SK-N-SH (cell line): Measurements from ENCODE around the gene SPTLC1. TPM values are rescaled to one million over a fixed set of nuclear protein-coding genes. Genes with fewer than 3 reads are reported as not detected.
"Not testable (repeated sequence)": the region's sequence is repeated elsewhere in the genome, so short reads cannot be mapped to it uniquely, and the experiment has no call there.

ENCODE experiments used
- CTCF ChIA-PET: fragments of 300-600, 350-600 bp; formaldehyde crosslinking; extraction: SDS; loops from one replicate; lab custom pipeline; 2021; lab: Yijun Ruan, JAX
- POLR2A ChIA-PET: fragments of 350-600 bp; sonication (Branson Sonifier 250); formaldehyde crosslinking; extraction: SDS; loops from one replicate; lab custom pipeline; 2020; ENCODE audit warnings: antibody characterized with exemption, inconsistent platforms; lab: Yijun Ruan, JAX
- DNase-seq: peaks from one replicate; pipeline ENCODE4 v3.0.0; 2012
- H2AFZ ChIP-seq: fragments of 200-600 bp; sonication (generic); 2 replicates; pipeline ENCODE4 v1.8.1; 2016; ENCODE audit warnings: antibody characterized with exemption, mild to moderate bottlenecking, low read depth
- H3F3A ChIP-seq: fragments of 200-600 bp; sonication (generic); replicated peaks from 2 replicates; pipeline ENCODE3; 2016; ENCODE audit warnings: antibody characterized with exemption, mild to moderate bottlenecking; ENCODE audit not compliant: insufficient read depth
- H3K27ac ChIP-seq, 2 experiments: fragments of 200-500 bp in 1 of 2; fragments of 200-600 bp in 1 of 2; sonication (Bioruptor generic) in 1 of 2; sonication (generic), shearing (Covaris generic) in 1 of 2; 2 replicates each; pipeline versions ENCODE4 v1.5.1 to v1.6.1; 2014 to 2016; ENCODE audit warnings: low read depth in 2 of 2, inconsistent platforms in 1 of 2, low read length in 1 of 2, mild to moderate bottlenecking in 1 of 2, mixed read lengths in 1 of 2
- H3K27me3 ChIP-seq: fragments of 200-600 bp; sonication (generic), shearing (Covaris generic); 2 replicates; pipeline ENCODE4 v1.6.1; 2016; ENCODE audit warnings: mixed run types; ENCODE audit not compliant: insufficient read depth
- H3K36me3 ChIP-seq, 2 experiments: fragments of 200-500 bp in 1 of 2; fragments of 200-600 bp in 1 of 2; sonication (Bioruptor generic) in 1 of 2; sonication (generic) in 1 of 2; replicated peaks in 1 of 2; 2 replicates each; pipeline versions ENCODE3 to v1.5.1; 2014 to 2016; ENCODE audit warnings: low read length in 1 of 2, mild to moderate bottlenecking in 1 of 2; ENCODE audit not compliant: insufficient read depth in 2 of 2, control insufficient read depth in 1 of 2
- H3K4me1 ChIP-seq, 2 experiments: fragments of 200-500 bp in 1 of 2; fragments of 200-600 bp in 1 of 2; sonication (Bioruptor generic) in 1 of 2; sonication (generic), shearing (Covaris generic) in 1 of 2; 2 replicates each; pipeline versions ENCODE4 v1.5.1 to v1.6.1; 2014 to 2016; ENCODE audit warnings: low read depth in 1 of 2, low read length in 1 of 2, mixed run types in 1 of 2; ENCODE audit not compliant: insufficient read depth in 2 of 2, control insufficient read depth in 1 of 2
- H3K4me2 ChIP-seq: fragments of 200-600 bp; sonication (generic), shearing (Covaris generic); 2 replicates; pipeline ENCODE4 v1.6.1; 2017; ENCODE audit warnings: mixed run types
- H3K4me3 ChIP-seq, 2 experiments: fragments of 200-500 bp in 1 of 2; fragments of 200-600 bp in 1 of 2; sonication (Bioruptor generic) in 1 of 2; sonication (generic), shearing (Covaris generic) in 1 of 2; 2 replicates each; pipeline versions ENCODE4 v1.5.1 to v1.8.1; 2014 to 2016; ENCODE audit warnings: low read depth in 2 of 2, inconsistent platforms in 1 of 2, low read length in 1 of 2, mild to moderate bottlenecking in 1 of 2, mixed read lengths in 1 of 2, moderate library complexity in 1 of 2
- H3K79me2 ChIP-seq: fragments of 200-600 bp; sonication (generic); 2 replicates; pipeline ENCODE4 v1.8.1; 2017; ENCODE audit warnings: mild to moderate bottlenecking; ENCODE audit not compliant: insufficient read depth
- H3K9ac ChIP-seq: fragments of 200-600 bp; sonication (generic); 2 replicates; pipeline ENCODE4 v1.6.1; 2017; ENCODE audit warnings: mixed run types
- H3K9me2 ChIP-seq: fragments of 200-600 bp; sonication (generic); 2 replicates; pipeline ENCODE4 v1.6.1; 2017; ENCODE audit warnings: mixed run types
- H3K9me3 ChIP-seq: fragments of 200-600 bp; sonication (generic); 2 replicates; pipeline ENCODE4 v1.6.1; 2017; ENCODE audit warnings: mixed run types, mild to moderate bottlenecking, moderate library complexity
- H4K20me1 ChIP-seq: fragments of 200-600 bp; sonication (generic); 2 replicates; pipeline ENCODE4 v1.6.1; 2017; ENCODE audit warnings: mild to moderate bottlenecking, mixed run types; ENCODE audit not compliant: insufficient read depth
- CHD2 ChIP-seq: fragments of 150-350 bp; IDR thresholded peaks from 2 replicates; pipeline ENCODE4 v1.6.1; 2018; ENCODE audit warnings: low read length; ENCODE audit not compliant: partially characterized antibody
- CTCF ChIP-seq: fragments of 200-600 bp; sonication (generic); IDR thresholded peaks from 2 replicates; pipeline ENCODE4 v1.6.1; 2017; ENCODE audit warnings: antibody characterized with exemption, mild to moderate bottlenecking, moderate library complexity
- ELF1 ChIP-seq: IDR thresholded peaks from 2 replicates; pipeline ENCODE4 v1.4.0; 2012
- FOXJ3 ChIP-seq: sonication (generic); formaldehyde crosslinking; IDR thresholded peaks from 2 replicates; pipeline ENCODE4 v1.5.1; 2020; ENCODE audit warnings: mild to moderate bottlenecking, missing genetic modification reagents
- GABPA ChIP-seq: IDR thresholded peaks from 2 replicates; pipeline ENCODE4 v1.4.0; 2012; ENCODE audit warnings: low read depth, mild to moderate bottlenecking
- JUND ChIP-seq: IDR thresholded peaks from 2 replicates; pipeline ENCODE4 v1.4.0; 2012
- RCOR1 ChIP-seq: fragments of 150-350 bp; IDR thresholded peaks from 2 replicates; pipeline ENCODE4 v1.6.1; 2017; ENCODE audit warnings: antibody characterized with exemption, low read length
- TCF12 ChIP-seq: IDR thresholded peaks from 2 replicates; pipeline ENCODE4 v1.4.0; 2012
- WGBS: methylation state at CpG from one replicate; pipeline ENCODE4 v1.1.6; 2017; ENCODE audit warnings: low lambda C conversion rate; 5-methylcytosine and 5-hydroxymethylcytosine counted together
- polyA plus RNA-seq, 3 experiments: library from polyadenylated mRNA; depleted of rRNA; stranded (reverse); fragments of >200 nt; gene quantifications; 2 replicates each; pipeline ENCODE4 v1.2.3, GENCODE V29; 2012
- TF ChIP-seq, protein P1 (sequence below): IDR thresholded peaks from 2 replicates; pipeline ENCODE4 v1.6.1; 2012; ENCODE audit warnings: mild to moderate bottlenecking, low read depth, low read length, moderate library complexity

The SPTLC1 gene
- polyA plus RNA-seq, 1 of the 3 experiments (the other 2 are of a cell fraction), result 53.9 TPM

- TF ChIP-seq RCOR1 (peak; percentile 40), TCF12 (peak; percentile 93), JUND (peak; percentile 69), ELF1 (no peak)
- TF ChIP-seq, all 33 proteins: peak for 13
Observed at GRCh38 chr9:92151691-92152393, 36.6 kb upstream of the SPTLC1 start (continued).

DNA sequence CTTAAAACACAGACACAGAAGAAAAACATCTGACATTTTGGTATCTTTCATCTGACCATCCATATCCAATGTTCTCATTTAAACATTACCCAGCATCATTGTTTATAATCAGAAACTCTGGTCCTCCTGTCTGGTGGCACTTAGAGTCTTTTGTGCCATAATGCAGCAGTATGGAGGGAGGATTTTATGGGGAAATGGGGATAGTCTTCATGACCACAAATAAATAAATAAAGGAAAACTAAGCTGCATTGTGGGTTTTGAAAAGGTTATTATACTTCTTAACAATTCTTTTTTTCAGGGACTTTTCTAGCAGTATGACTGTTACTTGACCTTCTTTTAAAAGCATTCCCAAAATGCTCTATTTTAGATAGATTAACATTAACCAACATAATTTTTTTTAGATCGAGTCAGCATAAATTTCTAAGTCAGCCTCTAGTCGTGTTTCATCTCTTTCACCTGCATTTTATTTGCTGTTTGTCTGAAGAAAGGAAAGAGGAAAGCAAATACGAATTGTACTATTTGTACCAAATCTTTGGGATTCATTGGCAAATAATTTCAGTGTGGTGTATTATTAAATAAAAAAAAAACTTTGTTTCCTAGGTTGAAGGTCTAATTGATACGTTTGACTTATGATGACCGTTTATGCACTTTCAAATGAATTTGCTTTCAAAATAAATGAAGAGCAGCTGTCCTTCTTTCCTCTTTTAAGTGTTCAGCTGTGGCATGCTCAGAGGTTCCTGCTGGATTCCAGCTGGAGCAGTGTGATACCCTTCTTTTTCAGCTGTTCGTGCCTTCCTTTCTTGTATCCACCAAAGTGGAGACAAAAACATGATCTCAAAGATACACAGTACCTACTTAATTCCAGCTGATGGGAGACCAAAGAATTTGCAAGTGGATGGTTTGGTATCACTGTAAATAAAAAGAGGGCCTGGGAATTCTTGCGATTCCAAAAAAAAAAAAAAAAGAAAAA lies 35.6 kb upstream of the SPTLC1 start:
- H3K4me2 ChIP-seq, result peak overlapping the region; percentile 31; the same call in 1 of the 2 replicates
- not testable (repeated sequence) for DNase-seq

DNA sequence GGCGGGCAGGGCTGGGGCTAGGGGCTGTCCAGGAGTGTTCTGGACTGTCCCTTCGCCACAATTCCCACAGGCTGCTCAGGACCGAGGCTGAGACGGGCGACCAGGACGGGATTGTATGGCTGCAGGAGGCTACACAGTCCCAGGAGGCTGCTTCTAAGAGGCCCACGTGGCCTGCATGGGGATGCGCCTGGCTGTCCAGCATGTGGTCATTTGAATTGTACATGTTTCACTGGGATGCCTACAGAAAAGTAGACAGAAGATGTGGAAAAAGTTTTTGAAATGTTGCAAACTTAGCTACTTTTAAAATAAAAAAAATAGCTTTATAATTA lies 32.6 kb upstream of the SPTLC1 start:
- DNase-seq, result no peak
- Histone ChIP-seq H3K4me2 (peak overlapping the region; percentile 19; the same call in 1 of the 2 replicates), H3K9me3 (no peaks in the 10 kb centered on the region), H3K4me3 (no peak overlapping the region), H3K36me3 (no peaks in the 10 kb centered on the region), H3K9me2 (no peaks in the 10 kb centered on the region), H3K27ac (peak overlapping the region; percentile 52 to 65), H2AFZ (peak overlapping the region; percentile 63; the same call in 1 of the 2 replicates), H3K9ac (peak overlapping the region; percentile 28; the same call in 1 of the 2 replicates), H4K20me1 (no peaks in the 10 kb centered on the region), H3F3A (peaks cover 12% of the 10 kb centered on the region), H3K79me2 (no peaks in the 10 kb centered on the region), H3K27me3 (no peaks in the 10 kb centered on the region), H3K4me1 (peaks cover 21 to 27% of the 10 kb centered on the region in 2 experiments)
- CTCF ChIA-PET, result interaction anchor here (1.9 to 4.2 kb wide), 2 partner anchors 9 to 95 kb away, joined by 5 to 36 read pairs; no protein-coding TSS in a partner anchor
- TF ChIP-seq CTCF (no peak), FOXJ3 (CRISPR knock-in tag) (no peak), GABPA (no peak), CHD2 (no peak), TCF12 (no peak)
- TF ChIP-seq, protein P1, sequence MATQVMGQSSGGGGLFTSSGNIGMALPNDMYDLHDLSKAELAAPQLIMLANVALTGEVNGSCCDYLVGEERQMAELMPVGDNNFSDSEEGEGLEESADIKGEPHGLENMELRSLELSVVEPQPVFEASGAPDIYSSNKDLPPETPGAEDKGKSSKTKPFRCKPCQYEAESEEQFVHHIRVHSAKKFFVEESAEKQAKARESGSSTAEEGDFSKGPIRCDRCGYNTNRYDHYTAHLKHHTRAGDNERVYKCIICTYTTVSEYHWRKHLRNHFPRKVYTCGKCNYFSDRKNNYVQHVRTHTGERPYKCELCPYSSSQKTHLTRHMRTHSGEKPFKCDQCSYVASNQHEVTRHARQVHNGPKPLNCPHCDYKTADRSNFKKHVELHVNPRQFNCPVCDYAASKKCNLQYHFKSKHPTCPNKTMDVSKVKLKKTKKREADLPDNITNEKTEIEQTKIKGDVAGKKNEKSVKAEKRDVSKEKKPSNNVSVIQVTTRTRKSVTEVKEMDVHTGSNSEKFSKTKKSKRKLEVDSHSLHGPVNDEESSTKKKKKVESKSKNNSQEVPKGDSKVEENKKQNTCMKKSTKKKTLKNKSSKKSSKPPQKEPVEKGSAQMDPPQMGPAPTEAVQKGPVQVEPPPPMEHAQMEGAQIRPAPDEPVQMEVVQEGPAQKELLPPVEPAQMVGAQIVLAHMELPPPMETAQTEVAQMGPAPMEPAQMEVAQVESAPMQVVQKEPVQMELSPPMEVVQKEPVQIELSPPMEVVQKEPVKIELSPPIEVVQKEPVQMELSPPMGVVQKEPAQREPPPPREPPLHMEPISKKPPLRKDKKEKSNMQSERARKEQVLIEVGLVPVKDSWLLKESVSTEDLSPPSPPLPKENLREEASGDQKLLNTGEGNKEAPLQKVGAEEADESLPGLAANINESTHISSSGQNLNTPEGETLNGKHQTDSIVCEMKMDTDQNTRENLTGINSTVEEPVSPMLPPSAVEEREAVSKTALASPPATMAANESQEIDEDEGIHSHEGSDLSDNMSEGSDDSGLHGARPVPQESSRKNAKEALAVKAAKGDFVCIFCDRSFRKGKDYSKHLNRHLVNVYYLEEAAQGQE, result no peak
- WGBS, result 95% methylated on average over 8 of the region's 8 CpGs
- POLR2A ChIA-PET, result no interaction called here

More for the DNA sequence above, 35.6 kb upstream of the SPTLC1 start:
- H3K27me3 ChIP-seq, POLR2A ChIA-PET, H3K4me3 ChIP-seq, H3K9me3 ChIP-seq, H3K9me2 ChIP-seq, H3K79me2 ChIP-seq, H3K36me3 ChIP-seq, H4K20me1 ChIP-seq: not testable (repeated sequence)
- WGBS, result 84% methylated on average over 7 of the region's 7 CpGs
- Histone ChIP-seq H3K9ac (peak overlapping the region; percentile 26; the same call in 1 of the 2 replicates), H3K27ac (peak overlapping the region; percentile 78 to 87), H3K4me1 (peaks cover 30 to 31% of the 10 kb centered on the region in 2 experiments), H2AFZ (peak overlapping the region; percentile 41; the same call in 1 of the 2 replicates), H3F3A (peaks cover 12% of the 10 kb centered on the region)
- CTCF ChIA-PET, result interaction anchor here (0.7 to 1.0 kb wide), 3 partner anchors 11 to 641 kb away, joined by 3 to 4 read pairs (median 3); no protein-coding TSS in a partner anchor
